Trophoblast cell (in vitro differentiated cells and primary cell): ENCODE measurements around the gene CALHM4.

ENCODE experiments used
- DNase-seq, 2 donors: peaks; one replicate each; pipeline ENCODE4 v3.0.0-alpha.2; 2016
- H2AFZ ChIP-seq: 2 replicates; pipeline ENCODE4 v1.6.1; 2013; ENCODE audit warnings: low read length, moderate library complexity, mild to moderate bottlenecking; ENCODE audit not compliant: insufficient read depth, poor library complexity
- H2AK5ac ChIP-seq: 2 replicates; pipeline ENCODE4 v1.6.1; 2013; ENCODE audit warnings: mild to moderate bottlenecking, low read length
- H2BK120ac ChIP-seq: 2 replicates; pipeline ENCODE4 v1.6.1; 2013; ENCODE audit warnings: low read length, mild to moderate bottlenecking, moderate library complexity; ENCODE audit not compliant: insufficient read depth, poor library complexity
- H2BK12ac ChIP-seq: 2 replicates; pipeline ENCODE4 v1.6.1; 2013; ENCODE audit warnings: mild to moderate bottlenecking, low read length, moderate library complexity
- H2BK5ac ChIP-seq: 2 replicates; pipeline ENCODE4 v1.6.1; 2013; ENCODE audit warnings: low read length, low read depth, moderate library complexity, mild to moderate bottlenecking; ENCODE audit not compliant: poor library complexity
- H3K14ac ChIP-seq: 2 replicates; pipeline ENCODE4 v1.6.1; 2013; ENCODE audit warnings: mild to moderate bottlenecking, low read length
- H3K18ac ChIP-seq: 2 replicates; pipeline ENCODE4 v1.6.1; 2013; ENCODE audit warnings: mild to moderate bottlenecking, low read length
- H3K23ac ChIP-seq: 2 replicates; pipeline ENCODE4 v1.6.1; 2013; ENCODE audit warnings: low read length
- H3K27ac ChIP-seq: 2 replicates; pipeline ENCODE4 v1.5.1; 2013; ENCODE audit warnings: low read depth, mild to moderate bottlenecking, inconsistent platforms, low read length, moderate library complexity
- H3K27me3 ChIP-seq: 2 replicates; pipeline ENCODE4 v1.6.1; 2013; ENCODE audit warnings: inconsistent platforms, mild to moderate bottlenecking, low read length, moderate library complexity; ENCODE audit not compliant: insufficient read depth
- H3K36me3 ChIP-seq, 2 experiments: 1 replicate in 1 of 2; 2 replicates in 1 of 2; pipeline ENCODE4 v1.6.1; 2013; ENCODE audit warnings: low read length in 2 of 2, mild to moderate bottlenecking in 2 of 2, moderate library complexity in 1 of 2; ENCODE audit not compliant: insufficient read depth in 2 of 2, control insufficient read depth in 1 of 2
- H3K4ac ChIP-seq: 2 replicates; pipeline ENCODE4 v1.6.1; 2013; ENCODE audit warnings: low read depth, mild to moderate bottlenecking, low read length, moderate library complexity
- H3K4me1 ChIP-seq, 2 experiments: 1 replicate in 1 of 2; 2 replicates in 1 of 2; pipeline ENCODE4 v1.6.1; 2013; ENCODE audit warnings: low read length in 2 of 2, mild to moderate bottlenecking in 2 of 2, moderate library complexity in 1 of 2; ENCODE audit not compliant: insufficient read depth in 2 of 2, control insufficient read depth in 1 of 2
- H3K4me2 ChIP-seq: 2 replicates; pipeline ENCODE4 v1.6.1; 2013; ENCODE audit warnings: inconsistent platforms, mild to moderate bottlenecking, low read length, moderate library complexity
- H3K4me3 ChIP-seq: 2 replicates; pipeline ENCODE4 v1.5.1; 2013; ENCODE audit warnings: mild to moderate bottlenecking, low read depth, low read length, inconsistent platforms
- H3K79me1 ChIP-seq: one replicate; pipeline ENCODE4 v1.6.1; 2013; ENCODE audit warnings: low read length
- H3K79me2 ChIP-seq: 2 replicates; pipeline ENCODE4 v1.6.1; 2013; ENCODE audit warnings: low read length, mild to moderate bottlenecking; ENCODE audit not compliant: control insufficient read depth, insufficient read depth, poor library complexity
- H3K9ac ChIP-seq: 2 replicates; pipeline ENCODE4 v1.6.1; 2013; ENCODE audit warnings: mild to moderate bottlenecking, low read length
- H3K9me3 ChIP-seq: 2 replicates; pipeline ENCODE4 v1.6.1; 2013; ENCODE audit warnings: low read depth, mild to moderate bottlenecking, control low read depth, inconsistent platforms, low read length; ENCODE audit not compliant: insufficient read depth
- H4K12ac ChIP-seq: 2 replicates; pipeline ENCODE4 v1.6.1; 2013; ENCODE audit warnings: low read depth, mild to moderate bottlenecking, low read length, moderate library complexity
- H4K8ac ChIP-seq: 2 replicates; pipeline ENCODE4 v1.6.1; 2013; ENCODE audit warnings: low read depth, mild to moderate bottlenecking, low read length, moderate library complexity
- H4K91ac ChIP-seq: one replicate; pipeline ENCODE4 v1.6.1; 2013; ENCODE audit warnings: low read depth, mild to moderate bottlenecking, low read length, moderate library complexity
- WGBS: extraction: QIAGEN DNeasy Blood & Tissue Kit; methylation state at CpG from one replicate; pipeline ENCODE4 v1.1.7; 2013; ENCODE audit warnings: missing lambda C conversion rate; ENCODE audit not compliant: insufficient read length, insufficient coverage; ENCODE audit errors: extremely low coverage; 5-methylcytosine and 5-hydroxymethylcytosine counted together

Gene CALHM4

DNA sequence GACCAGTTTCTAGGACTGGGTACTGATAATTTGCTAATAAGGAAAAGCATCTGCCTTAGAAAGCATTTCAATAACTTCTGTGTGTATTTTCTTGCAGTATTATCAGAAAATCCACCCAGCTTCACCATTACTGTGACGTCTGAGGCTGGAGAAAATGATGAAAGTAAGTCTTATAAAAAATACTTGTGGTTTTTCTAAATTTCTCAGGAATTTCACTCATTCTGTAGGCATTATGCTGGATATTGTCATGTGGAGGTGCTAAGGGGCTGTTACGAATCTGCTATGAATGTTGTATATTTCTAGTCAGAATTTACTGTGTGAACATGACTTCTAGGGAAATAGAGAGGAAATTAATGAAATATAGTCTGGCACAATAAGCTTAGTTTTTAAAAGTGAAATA, 26.6 kb downstream of the CALHM4 start:
- Histone ChIP-seq H3K4me1 (no peaks in the 10 kb centered on the region), H3K9me3 (no peaks in the 10 kb centered on the region), H3K27me3 (no peaks in the 10 kb centered on the region), H3K79me1 (no peaks in the 10 kb centered on the region), H3K23ac (no peak overlapping the region), H3K9ac (no peak overlapping the region), H3K36me3 (peaks cover 2 to 3% of the 10 kb centered on the region in 2 experiments), H2BK120ac (no peak overlapping the region), H2AFZ (no peak overlapping the region), H3K27ac (no peak overlapping the region), H3K14ac (no peak overlapping the region), H3K4ac (no peak overlapping the region), H4K8ac (no peak overlapping the region), H2BK12ac (no peak overlapping the region), H4K12ac (no peak overlapping the region), H3K79me2 (no peaks in the 10 kb centered on the region), H3K4me2 (no peak overlapping the region), H3K18ac (no peak overlapping the region), H4K91ac (no peak overlapping the region), H3K4me3 (no peak overlapping the region), H2BK5ac (no peak overlapping the region), H2AK5ac (no peak overlapping the region)
- DNase-seq = peak in 1 of 2 donors; percentile 56
- WGBS = no CpG with 5 or more reads among the region's 2 CpGs

- Histone ChIP-seq H3K36me3 (peaks cover 2 to 4% of the 10 kb centered on the region in 2 experiments), H4K91ac (no peak overlapping the region), H3K27me3 (no peaks in the 10 kb centered on the region), H3K9ac (no peak overlapping the region), H3K18ac (no peak overlapping the region), H3K4me2 (no peak overlapping the region), H3K9me3 (no peaks in the 10 kb centered on the region), H3K79me2 (no peaks in the 10 kb centered on the region), H2AK5ac (no peak overlapping the region), H3K79me1 (no peaks in the 10 kb centered on the region), H2BK120ac (no peak overlapping the region), H3K23ac (no peak overlapping the region), H4K8ac (no peak overlapping the region), H3K4ac (no peak overlapping the region), H2BK12ac (no peak overlapping the region), H3K4me3 (no peak overlapping the region), H2AFZ (no peak overlapping the region), H3K4me1 (no peaks in the 10 kb centered on the region), H3K14ac (no peak overlapping the region), H4K12ac (no peak overlapping the region), H2BK5ac (no peak overlapping the region), H3K27ac (no peak overlapping the region)
- no peak for DNase-seq
Measured at GRCh38 chr6:116586276-116586675, 32.7 kb downstream of the CALHM4 start.

DNA sequence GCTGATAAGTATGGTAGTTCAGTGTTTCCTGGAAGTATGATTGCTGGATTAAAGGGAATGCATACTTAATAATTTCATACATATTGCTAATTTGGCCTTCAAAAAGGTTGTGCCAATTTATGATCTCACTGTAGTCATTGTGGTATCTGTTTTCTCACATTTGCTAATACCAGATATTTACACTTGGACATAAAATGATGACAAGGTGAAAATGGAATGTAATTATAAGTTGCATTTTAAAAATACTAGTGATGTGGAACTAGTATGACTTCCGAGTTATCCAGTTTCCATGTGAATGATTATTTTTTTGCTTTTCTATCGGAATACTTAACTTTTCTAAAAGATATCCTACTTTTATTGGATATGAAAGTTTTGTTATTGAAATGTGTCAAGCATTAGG, 33.2 kb downstream of the CALHM4 start:
- Histone ChIP-seq H2AFZ (no peak overlapping the region), H4K91ac (no peak overlapping the region), H3K14ac (no peak overlapping the region), H2BK120ac (no peak overlapping the region), H3K27me3 (no peaks in the 10 kb centered on the region), H3K4me3 (no peak overlapping the region), H3K18ac (no peak overlapping the region), H3K27ac (no peak overlapping the region), H3K79me2 (no peaks in the 10 kb centered on the region), H3K4ac (no peak overlapping the region), H3K4me2 (no peak overlapping the region), H3K9ac (no peak overlapping the region), H4K12ac (no peak overlapping the region), H3K9me3 (no peaks in the 10 kb centered on the region), H3K79me1 (no peaks in the 10 kb centered on the region), H2BK12ac (no peak overlapping the region), H3K4me1 (no peaks in the 10 kb centered on the region), H2BK5ac (no peak overlapping the region), H2AK5ac (no peak overlapping the region), H3K36me3 (peaks cover 2 to 8% of the 10 kb centered on the region in 2 experiments), H3K23ac (no peak overlapping the region), H4K8ac (no peak overlapping the region)
- no peak for DNase-seq
- no CpG with 5 or more reads among the region's 2 CpGs for WGBS

GRCh38 chr6:116595247-116595646, 41.7 kb downstream of the CALHM4 start:
- no peak overlapping the region for H4K8ac ChIP-seq
- no peak overlapping the region for H2BK120ac ChIP-seq
- WGBS = no CpG with 5 or more reads among the region's 3 CpGs
- H3K18ac ChIP-seq = no peak overlapping the region
- H3K4me1 ChIP-seq = no peaks in the 10 kb centered on the region
- no peaks in the 10 kb centered on the region for H3K27me3 ChIP-seq
- H2BK5ac ChIP-seq = no peak overlapping the region
- H2AK5ac ChIP-seq = no peak overlapping the region
- H3K4me2 ChIP-seq = no peak overlapping the region
- no peak overlapping the region for H2AFZ ChIP-seq
- H3K9me3 ChIP-seq = no peaks in the 10 kb centered on the region
- H4K12ac ChIP-seq = no peak overlapping the region
- DNase-seq = no peak
- H3K79me2 ChIP-seq = no peaks in the 10 kb centered on the region
- H3K9ac ChIP-seq = no peak overlapping the region
- no peak overlapping the region for H3K14ac ChIP-seq
- H3K36me3 ChIP-seq = peaks cover 7 to 9% of the 10 kb centered on the region in 2 experiments
- no peak overlapping the region for H3K23ac ChIP-seq
- H3K4ac ChIP-seq = no peak overlapping the region
- H4K91ac ChIP-seq = no peak overlapping the region
- no peak overlapping the region for H2BK12ac ChIP-seq
- H3K4me3 ChIP-seq = no peak overlapping the region
- H3K79me1 ChIP-seq = no peaks in the 10 kb centered on the region
- no peak overlapping the region for H3K27ac ChIP-seq
